ENCODE results near the gene CRHBP. TPM values are rescaled to one million over a fixed set of nuclear protein-coding genes. Genes with fewer than 3 reads are reported as not detected.
"Not testable (repeated sequence)": the region's sequence is repeated elsewhere in the genome, so short reads cannot be mapped to it uniquely, and the experiment has no call there.

The CRHBP gene
- total RNA-seq, 1 donor, result not detected

DNA sequence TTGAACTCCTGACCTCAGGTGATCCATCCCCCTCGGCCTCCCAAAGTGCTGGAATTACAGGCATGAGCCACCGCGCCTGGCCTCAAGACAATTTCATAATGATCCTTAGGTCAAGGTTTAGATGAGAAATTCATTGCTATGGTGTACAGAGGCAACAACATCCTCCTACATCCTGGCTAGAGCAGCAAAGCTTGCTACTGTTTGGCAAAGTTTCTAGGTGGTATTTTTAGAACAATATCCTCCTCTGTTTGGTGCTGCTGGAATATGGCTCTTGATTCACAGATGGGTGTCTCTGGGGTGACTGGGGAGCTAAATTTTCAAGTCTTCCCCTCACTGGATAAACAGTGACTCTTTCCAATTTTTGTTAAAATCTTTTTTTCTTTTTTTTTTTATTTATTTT lies 30.6 kb downstream of the CRHBP start:
- no peaks in the 10 kb centered on the region for H3K4me1 ChIP-seq (ENCODE audit: insufficient read depth, low read length)
- H3K27me3 ChIP-seq (ENCODE audit: insufficient read depth, low read length), result no peaks in the 10 kb centered on the region
- no peak overlapping the region for H3K4me3 ChIP-seq (ENCODE audit: low read length)

DNA sequence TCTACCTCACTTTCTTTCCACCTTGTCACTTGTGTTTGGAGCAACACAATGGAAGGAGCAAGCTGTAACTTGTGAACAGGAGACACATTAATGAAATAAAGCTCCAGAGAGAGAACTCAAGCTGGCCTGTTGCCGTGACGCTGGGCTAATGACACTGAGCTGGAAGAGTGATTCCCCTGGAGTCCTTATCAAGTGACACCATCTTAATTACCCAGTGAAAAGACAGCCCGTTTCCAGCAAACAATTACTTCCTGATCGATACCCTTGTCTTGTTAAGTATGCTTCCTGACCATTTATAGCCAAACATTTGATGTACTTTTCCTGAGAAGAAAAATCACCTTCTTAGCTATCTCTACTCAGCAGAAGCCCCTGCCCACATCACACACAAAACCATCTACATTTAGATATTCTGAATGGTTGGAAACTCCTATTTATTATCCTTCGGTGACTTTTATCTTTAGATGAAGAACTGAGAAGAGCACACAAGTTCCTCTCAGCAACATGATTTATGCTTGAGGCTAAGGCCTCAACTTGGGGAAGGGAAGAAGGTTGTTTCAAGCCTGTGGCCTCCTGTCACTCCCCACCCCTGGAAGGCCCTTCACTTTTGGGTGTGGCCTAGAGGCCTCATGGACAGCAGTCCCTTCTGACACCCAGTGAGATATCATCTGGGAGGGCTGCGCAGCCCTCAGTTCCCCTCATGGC lies 34.1 kb downstream of the CRHBP start:
- no peaks in the 10 kb centered on the region for H3K9me3 ChIP-seq (ENCODE audit: low read depth, low read length)
- H3K27me3 ChIP-seq (ENCODE audit: insufficient read depth, low read length), result no peaks in the 10 kb centered on the region
- no peak overlapping the region for H3K4me3 ChIP-seq (ENCODE audit: low read length)
- no peaks in the 10 kb centered on the region for H3K4me1 ChIP-seq (ENCODE audit: insufficient read depth, low read length)

More for the DNA sequence above, 30.6 kb downstream of the CRHBP start:
- no peaks in the 10 kb centered on the region for H3K9me3 ChIP-seq (ENCODE audit: low read depth, low read length)

GRCh38 chr5:76990899-76991459 lies 38.1 kb downstream of the CRHBP start:
- no peak overlapping the region for H3K4me3 ChIP-seq (ENCODE audit: low read length)
- no peaks in the 10 kb centered on the region for H3K4me1 ChIP-seq (ENCODE audit: insufficient read depth, low read length)
- H3K27me3 ChIP-seq (ENCODE audit: insufficient read depth, low read length), result no peaks in the 10 kb centered on the region

GRCh38 chr5:76993436-76993835 lies 40.6 kb downstream of the CRHBP start:
- not testable (repeated sequence) for H3K4me1 ChIP-seq (ENCODE audit: insufficient read depth, low read length); H3K27me3 ChIP-seq (ENCODE audit: insufficient read depth, low read length); H3K4me3 ChIP-seq (ENCODE audit: low read length); H3K9me3 ChIP-seq (ENCODE audit: low read depth, low read length)

More at GRCh38 chr5:76990899-76991459, 38.1 kb downstream of the CRHBP start:
- no peaks in the 10 kb centered on the region for H3K9me3 ChIP-seq (ENCODE audit: low read depth, low read length)

DNA sequence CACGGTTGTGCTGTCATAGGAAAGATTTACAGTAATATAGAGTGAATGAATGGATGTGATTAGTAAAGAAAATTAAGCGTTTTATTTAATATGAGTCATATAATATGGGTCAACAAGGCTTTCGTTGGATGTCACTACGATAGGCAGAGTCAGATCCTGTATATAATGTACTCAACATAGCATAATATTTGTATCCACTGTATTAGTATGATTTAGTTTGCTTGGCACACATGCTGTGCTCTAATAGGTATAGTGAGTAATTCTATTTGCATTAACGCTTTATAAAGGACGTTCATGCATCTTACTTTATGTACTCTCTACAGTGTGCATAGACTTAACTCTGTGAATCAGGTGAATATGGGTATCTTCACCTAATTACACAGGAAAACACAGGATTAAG lies 41.5 kb downstream of the CRHBP start:
- Histone ChIP-seq H3K27me3 (ENCODE audit: insufficient read depth, low read length) (no peaks in the 10 kb centered on the region), H3K9me3 (ENCODE audit: low read depth, low read length) (no peaks in the 10 kb centered on the region), H3K4me1 (ENCODE audit: insufficient read depth, low read length) (no peaks in the 10 kb centered on the region), H3K4me3 (ENCODE audit: low read length) (no peak overlapping the region)

DNA sequence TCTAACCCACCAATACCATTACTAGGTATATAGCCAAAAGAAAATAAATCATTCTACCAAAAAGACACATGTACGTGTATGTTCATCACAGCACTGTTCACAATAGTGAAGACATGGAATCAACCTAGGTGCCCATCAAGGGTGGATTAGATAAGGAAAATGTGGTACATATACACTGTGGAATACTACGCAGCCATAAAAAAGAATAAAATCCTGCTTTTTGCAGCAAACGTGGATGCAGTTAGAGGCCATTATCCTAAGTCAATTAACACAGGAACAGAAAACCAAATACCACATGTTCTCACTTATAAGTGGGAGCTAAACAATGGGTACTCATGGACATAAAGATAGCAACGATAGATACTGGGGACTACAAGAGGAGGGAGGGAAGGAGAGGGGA lies 45.4 kb downstream of the CRHBP start:
- H3K4me1 ChIP-seq (ENCODE audit: insufficient read depth, low read length); H3K27me3 ChIP-seq (ENCODE audit: insufficient read depth, low read length); H3K9me3 ChIP-seq (ENCODE audit: low read depth, low read length); H3K4me3 ChIP-seq (ENCODE audit: low read length): not testable (repeated sequence)

DNA sequence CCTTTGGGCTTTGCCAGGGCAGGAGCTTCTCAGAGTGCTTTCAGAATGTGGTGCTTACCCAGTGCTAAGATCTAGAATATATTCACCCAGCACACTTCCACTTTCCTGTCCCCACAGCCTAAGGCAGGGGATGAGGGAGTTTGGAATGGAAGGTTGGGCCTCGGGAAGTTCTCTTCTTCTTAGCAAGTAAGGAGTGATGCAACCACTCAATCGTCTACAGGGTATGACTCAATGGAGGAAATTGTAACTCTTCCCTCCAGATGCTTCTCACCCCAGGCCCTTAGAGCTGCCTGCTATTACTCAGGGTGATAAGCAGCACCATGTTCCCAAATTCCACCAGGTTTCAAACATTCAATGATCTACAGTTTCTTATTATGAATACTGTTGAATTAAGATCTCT lies 46.6 kb downstream of the CRHBP start:
- Histone ChIP-seq H3K4me3 (ENCODE audit: low read length) (no peak overlapping the region), H3K4me1 (ENCODE audit: insufficient read depth, low read length) (no peaks in the 10 kb centered on the region), H3K9me3 (ENCODE audit: low read depth, low read length) (no peaks in the 10 kb centered on the region), H3K27me3 (ENCODE audit: insufficient read depth, low read length) (no peaks in the 10 kb centered on the region)

DNA sequence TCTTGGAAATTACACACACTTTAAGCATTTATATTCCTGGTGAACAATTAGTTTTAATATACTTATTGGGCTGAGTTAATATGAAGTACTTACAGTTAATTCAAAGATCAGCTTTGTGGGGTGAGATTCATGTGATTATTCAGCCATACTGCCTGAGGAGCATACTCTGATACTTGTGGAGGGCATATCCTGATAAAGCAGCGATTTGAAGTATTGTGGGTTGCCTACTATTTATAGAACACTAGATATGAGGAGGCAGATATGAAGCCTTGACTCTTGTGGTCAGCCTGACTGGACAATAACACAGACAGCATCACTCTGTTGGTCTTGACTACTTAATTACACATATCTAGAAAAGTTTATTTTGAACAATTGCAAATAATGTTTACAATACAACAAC lies 50.4 kb downstream of the CRHBP start:
- no peak overlapping the region for H3K4me3 ChIP-seq (ENCODE audit: low read length)
- H3K9me3 ChIP-seq (ENCODE audit: low read depth, low read length), result no peaks in the 10 kb centered on the region
- no peaks in the 10 kb centered on the region for H3K4me1 ChIP-seq (ENCODE audit: insufficient read depth, low read length)
- H3K27me3 ChIP-seq (ENCODE audit: insufficient read depth, low read length), result no peaks in the 10 kb centered on the region

GRCh38 chr5:77006124-77006523 lies 53.3 kb downstream of the CRHBP start:
- Histone ChIP-seq H3K4me3 (ENCODE audit: low read length) (no peak overlapping the region), H3K4me1 (ENCODE audit: insufficient read depth, low read length) (no peaks in the 10 kb centered on the region), H3K27me3 (ENCODE audit: insufficient read depth, low read length) (no peaks in the 10 kb centered on the region), H3K9me3 (ENCODE audit: low read depth, low read length) (no peaks in the 10 kb centered on the region)

DNA sequence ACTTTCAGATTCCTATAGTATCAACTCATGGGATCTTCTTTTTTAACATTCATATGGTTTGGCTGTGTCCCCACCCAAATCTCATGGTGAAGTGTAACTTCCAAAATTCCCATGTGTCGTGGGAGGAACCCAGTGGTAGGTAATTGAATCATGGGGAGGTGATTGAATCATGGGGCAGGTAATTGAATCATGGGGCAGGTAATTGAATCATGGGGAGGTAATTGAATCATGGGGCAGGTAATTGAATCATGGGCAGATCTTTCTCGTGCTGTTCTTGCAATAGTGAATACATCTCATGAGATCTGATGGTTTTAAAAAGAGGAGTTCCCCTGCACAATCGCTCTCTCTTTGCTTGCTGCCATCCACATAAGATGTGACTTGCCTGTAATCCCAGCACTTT lies 55.6 kb downstream of the CRHBP start:
- Histone ChIP-seq H3K4me1 (ENCODE audit: insufficient read depth, low read length) (no peaks in the 10 kb centered on the region), H3K27me3 (ENCODE audit: insufficient read depth, low read length) (no peaks in the 10 kb centered on the region), H3K9me3 (ENCODE audit: low read depth, low read length) (no peaks in the 10 kb centered on the region), H3K4me3 (ENCODE audit: low read length) (no peak overlapping the region)

DNA sequence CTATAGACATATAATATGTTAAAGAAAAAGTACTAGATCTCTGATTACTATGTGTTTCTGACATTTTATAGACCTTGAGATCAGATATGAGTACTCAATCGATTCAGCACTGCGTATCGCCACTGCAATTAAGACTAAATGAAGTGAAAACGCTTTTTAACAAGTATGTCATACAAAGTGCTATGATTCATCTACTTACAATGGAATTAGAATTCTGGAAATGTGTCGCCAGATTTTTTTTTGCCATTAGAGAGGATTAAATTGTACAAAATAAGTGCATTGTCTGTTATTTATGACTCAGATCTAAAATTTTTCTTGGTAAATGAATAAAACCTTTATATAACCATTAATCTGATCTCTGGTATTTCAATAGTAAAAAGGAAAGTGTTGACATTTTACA lies 57.4 kb downstream of the CRHBP start:
- Histone ChIP-seq H3K4me3 (ENCODE audit: low read length) (no peak overlapping the region), H3K27me3 (ENCODE audit: insufficient read depth, low read length) (no peaks in the 10 kb centered on the region), H3K4me1 (ENCODE audit: insufficient read depth, low read length) (no peaks in the 10 kb centered on the region), H3K9me3 (ENCODE audit: low read depth, low read length) (no peaks in the 10 kb centered on the region)

DNA sequence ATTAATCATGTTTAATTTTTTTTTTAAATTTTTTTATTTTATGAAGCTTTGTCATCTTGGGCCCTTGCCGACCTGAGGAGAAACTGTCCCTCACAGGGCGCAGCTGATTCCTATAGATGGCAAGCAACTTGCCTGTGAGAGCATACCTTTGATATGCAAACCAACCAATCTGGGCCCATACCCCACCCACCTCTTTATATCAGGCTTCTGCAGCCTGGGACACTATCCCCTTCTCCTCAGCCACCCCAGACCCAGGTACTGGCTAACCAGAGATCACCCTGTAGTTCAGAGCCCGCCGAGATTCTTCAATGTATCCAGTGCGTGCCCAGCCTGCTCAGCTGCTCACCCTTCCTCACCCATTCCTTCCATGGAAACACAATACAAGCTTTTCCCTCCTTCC lies 58.7 kb downstream of the CRHBP start:
- H3K4me1 ChIP-seq (ENCODE audit: insufficient read depth, low read length), result no peaks in the 10 kb centered on the region
- no peaks in the 10 kb centered on the region for H3K9me3 ChIP-seq (ENCODE audit: low read depth, low read length)
- no peaks in the 10 kb centered on the region for H3K27me3 ChIP-seq (ENCODE audit: insufficient read depth, low read length)
- H3K4me3 ChIP-seq (ENCODE audit: low read length), result no peak overlapping the region

DNA sequence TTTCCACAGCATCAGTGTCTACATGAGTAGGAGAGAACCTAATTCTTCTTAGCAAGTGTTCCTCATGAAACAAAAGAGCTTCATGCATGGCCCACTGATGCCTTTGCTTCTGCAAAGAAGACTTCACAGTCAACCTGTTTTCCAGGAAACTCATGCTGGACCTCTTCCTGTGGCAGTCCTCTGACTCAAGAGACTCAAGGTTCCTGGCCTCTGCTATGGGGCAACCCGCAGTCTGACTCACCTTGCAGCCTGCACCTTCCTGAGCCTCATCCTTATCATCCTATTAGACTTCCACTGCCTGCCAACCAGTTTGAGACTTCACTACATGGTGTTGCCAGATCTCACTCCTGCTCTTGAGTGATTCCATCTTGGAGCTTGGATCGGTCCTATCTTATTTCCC lies 59.8 kb downstream of the CRHBP start:
- Histone ChIP-seq H3K4me3 (ENCODE audit: low read length) (no peak overlapping the region), H3K4me1 (ENCODE audit: insufficient read depth, low read length) (no peaks in the 10 kb centered on the region), H3K27me3 (ENCODE audit: insufficient read depth, low read length) (no peaks in the 10 kb centered on the region), H3K9me3 (ENCODE audit: low read depth, low read length) (no peaks in the 10 kb centered on the region)

DNA sequence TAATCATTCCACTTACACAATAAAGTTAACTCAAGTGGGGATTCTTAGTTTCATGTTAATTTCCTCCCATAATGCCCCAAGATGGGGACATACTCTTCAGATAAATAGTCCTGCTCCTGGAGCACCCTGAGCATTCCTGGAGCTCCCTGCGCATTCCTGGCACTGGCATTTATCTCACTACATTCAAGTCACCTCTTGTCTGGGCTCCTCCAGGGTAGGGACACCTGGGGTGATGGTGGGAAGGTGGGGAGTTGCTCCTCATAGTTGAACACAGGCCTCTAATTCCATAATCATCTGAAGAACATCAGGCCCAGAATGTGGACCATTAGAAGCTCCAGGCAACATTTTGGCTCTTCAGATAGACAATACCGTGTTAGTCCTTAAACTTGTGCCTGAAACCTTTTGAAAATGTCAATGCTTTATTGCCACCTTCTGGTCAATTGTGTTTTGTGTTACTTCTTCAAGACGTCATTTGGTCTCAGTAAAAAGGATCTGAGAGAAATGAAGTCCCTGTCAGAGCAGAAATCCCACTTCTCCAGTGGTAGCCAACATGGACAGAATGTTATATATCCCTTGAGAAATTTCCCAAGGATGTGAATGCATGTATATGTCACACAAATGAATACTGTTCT lies 63.2 kb downstream of the CRHBP start:
- Histone ChIP-seq H3K4me1 (ENCODE audit: insufficient read depth, low read length) (no peaks in the 10 kb centered on the region), H3K9me3 (ENCODE audit: low read depth, low read length) (no peaks in the 10 kb centered on the region), H3K27me3 (ENCODE audit: insufficient read depth, low read length) (peaks cover 6% of the 10 kb centered on the region), H3K4me3 (ENCODE audit: low read length) (no peak overlapping the region)

- Histone ChIP-seq H3K4me3 (ENCODE audit: low read length) (no peak overlapping the region), H3K4me1 (ENCODE audit: insufficient read depth, low read length) (no peaks in the 10 kb centered on the region), H3K27me3 (ENCODE audit: insufficient read depth, low read length) (peaks cover 7% of the 10 kb centered on the region), H3K9me3 (ENCODE audit: low read depth, low read length) (no peaks in the 10 kb centered on the region)
Observed at GRCh38 chr5:77016962-77017361, 64.1 kb downstream of the CRHBP start.

DNA sequence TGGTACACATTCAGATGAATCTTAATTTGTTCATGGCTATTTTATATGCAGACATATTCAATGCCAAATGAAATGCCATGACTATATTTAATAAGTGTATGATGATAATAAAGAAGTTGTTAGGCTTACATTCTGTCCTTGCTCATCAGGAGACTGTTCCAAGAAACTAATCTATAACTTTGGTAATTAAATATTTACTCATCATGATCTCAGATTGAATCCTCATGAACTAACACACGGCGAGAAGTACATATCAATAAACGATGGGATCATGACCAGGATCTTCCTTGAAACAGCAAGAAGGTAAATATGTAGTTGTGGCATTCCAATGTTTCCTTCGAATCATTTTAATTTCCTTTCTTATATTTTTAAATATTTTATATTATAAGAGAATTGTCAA lies 64.8 kb downstream of the CRHBP start:
- Histone ChIP-seq H3K27me3 (ENCODE audit: insufficient read depth, low read length) (peaks cover 8% of the 10 kb centered on the region), H3K4me1 (ENCODE audit: insufficient read depth, low read length) (no peaks in the 10 kb centered on the region), H3K4me3 (ENCODE audit: low read length) (no peak overlapping the region), H3K9me3 (ENCODE audit: low read depth, low read length) (no peaks in the 10 kb centered on the region)

Data from mononuclear cell (primary cell).